Epithelial cell of proximal tubule (primary cell): ENCODE data around the gene TRPV2. TPM values are rescaled to one million over a fixed set of nuclear protein-coding genes. Genes with fewer than 3 reads are reported as not detected.
A peak's percentile ranks its signal among the peaks of the same experiment; 100 is the strongest.

Experiments
- DNase-seq: peaks from one replicate; pipeline ENCODE4 v3.0.0-alpha.2; 2011; ENCODE audit warnings: low read depth
- H3K4me3 ChIP-seq: 2 replicates; pipeline ENCODE4 v1.5.1; 2011; ENCODE audit warnings: low read depth, mild to moderate bottlenecking, low read length
- CTCF ChIP-seq: conservative IDR thresholded peaks from 2 replicates; pipeline ENCODE4 v1.5.1; 2012; ENCODE audit warnings: low read depth, mild to moderate bottlenecking, low read length
- total RNA-seq: library from RNA; depleted of rRNA; stranded (reverse); fragments of >200 nt; gene quantifications from 2 replicates; pipeline ENCODE4 v1.2.3, GENCODE V29; 2015

TRPV2 gene
- total RNA-seq, 1 donor from 2014 or later = 28.4 TPM

- TF ChIP-seq CTCF = no peak
- H3K4me3 ChIP-seq = no peak overlapping the region
- no peak for DNase-seq
Measured at GRCh38 chr17:16423226-16423872, 8.0 kb downstream of the TRPV2 start.

- no peak for DNase-seq
- no peak overlapping the region for H3K4me3 ChIP-seq
- TF ChIP-seq CTCF = no peak
Measured at GRCh38 chr17:16425202-16425601, 9.8 kb downstream of the TRPV2 start.

- no peak for TF ChIP-seq CTCF
- DNase-seq = no peak
- no peak overlapping the region for H3K4me3 ChIP-seq
Measured at GRCh38 chr17:16425698-16426659, 10.6 kb downstream of the TRPV2 start.

- no peak overlapping the region for H3K4me3 ChIP-seq
- TF ChIP-seq CTCF = no peak
- DNase-seq = no peak
Measured at GRCh38 chr17:16427020-16427419, 11.6 kb downstream of the TRPV2 start.

- no peak overlapping the region for H3K4me3 ChIP-seq
- TF ChIP-seq CTCF = peak; percentile 82
- no peak for DNase-seq
Measured at GRCh38 chr17:16428098-16428882, 12.9 kb downstream of the TRPV2 start.

- DNase-seq = no peak
- no peak for TF ChIP-seq CTCF
- H3K4me3 ChIP-seq = no peak overlapping the region
Measured at GRCh38 chr17:16429083-16429482, 13.7 kb downstream of the TRPV2 start.
